Uterus (tissue), 4 donors: ENCODE measurements around the gene PTCH2. TPM values are rescaled to one million over a fixed set of nuclear protein-coding genes. Genes with fewer than 3 reads are reported as not detected.

Experiments used
- DNase-seq, 2 donors: peaks; one replicate each; pipeline ENCODE4 v3.0.0-alpha.2; 2019 to 2020
- H3K27ac ChIP-seq, 2 donors: fragments of 200-600 bp; sonication (generic); 1 replicate in 1 of 2; 2 replicates in 1 of 2; pipeline ENCODE4 v1.5.1; 2016 to 2018
- H3K27me3 ChIP-seq, 2 donors: fragments of 200-600 bp; sonication (generic); one replicate each; pipeline ENCODE4 v1.5.1; 2018 to 2019; ENCODE audit warnings: control low read depth in 1 of 2
- H3K36me3 ChIP-seq, 2 donors: fragments of 200-600 bp; sonication (generic); one replicate each; pipeline ENCODE4 v1.5.1; 2019; ENCODE audit warnings: control low read depth in 1 of 2
- H3K4me1 ChIP-seq, 2 donors: fragments of 200-600 bp; sonication (generic); one replicate each; pipeline ENCODE4 v1.5.1; 2018 to 2019; ENCODE audit warnings: control low read depth in 1 of 2
- H3K4me3 ChIP-seq, 2 donors: fragments of 200-600 bp; sonication (generic); 1 replicate in 1 of 2; 2 replicates in 1 of 2; pipeline ENCODE4 v1.5.1; 2018 to 2019; ENCODE audit warnings: mild to moderate bottlenecking in 1 of 2
- H3K9me3 ChIP-seq, 2 donors: fragments of 200-600 bp; sonication (generic); one replicate each; pipeline ENCODE4 v1.5.1; 2019; ENCODE audit warnings: control low read depth in 1 of 2
- POLR2A ChIP-seq, 2 donors: fragments of 450-650 bp; IDR thresholded peaks; one replicate each; pipeline ENCODE4 v1.6.1; 2016; ENCODE audit warnings: antibody characterized with exemption in 2 of 2, mild to moderate bottlenecking in 1 of 2, moderate library complexity in 1 of 2
- intact Hi-C: fragments of 100-400 bp; cut with DNase I; formaldehyde crosslinking; loops from one replicate; pipeline ENCODE4 v1.15.1; 2023; ENCODE audit warnings: low total_unique reads
- total RNA-seq, 4 donors: library from RNA; depleted of rRNA in 3 of 4; stranded (reverse); fragments of >200 nt in 3 of 4; gene quantifications; one replicate each; pipeline versions ENCODE4 v1.1.0 to v1.2.4, GENCODE V29; 2014 to 2023
- TF ChIP-seq, protein P1 (sequence below), 4 experiments: fragments of 200-600 bp in 2 of 4; fragments of 450-650 bp in 2 of 4; sonication (generic) in 2 of 4; IDR thresholded peaks; one replicate each; pipeline ENCODE4 v1.5.1; 2016 to 2019; ENCODE audit warnings: antibody characterized with exemption in 4 of 4, mild to moderate bottlenecking in 2 of 4, moderate library complexity in 1 of 4
- donor health status: DM: yes; HTN: yes; CAD: no.

PTCH2 gene
- total RNA-seq, 4 donors from 2014 or later = 3.1 to 8.1 (median 5.4) TPM

DNA sequence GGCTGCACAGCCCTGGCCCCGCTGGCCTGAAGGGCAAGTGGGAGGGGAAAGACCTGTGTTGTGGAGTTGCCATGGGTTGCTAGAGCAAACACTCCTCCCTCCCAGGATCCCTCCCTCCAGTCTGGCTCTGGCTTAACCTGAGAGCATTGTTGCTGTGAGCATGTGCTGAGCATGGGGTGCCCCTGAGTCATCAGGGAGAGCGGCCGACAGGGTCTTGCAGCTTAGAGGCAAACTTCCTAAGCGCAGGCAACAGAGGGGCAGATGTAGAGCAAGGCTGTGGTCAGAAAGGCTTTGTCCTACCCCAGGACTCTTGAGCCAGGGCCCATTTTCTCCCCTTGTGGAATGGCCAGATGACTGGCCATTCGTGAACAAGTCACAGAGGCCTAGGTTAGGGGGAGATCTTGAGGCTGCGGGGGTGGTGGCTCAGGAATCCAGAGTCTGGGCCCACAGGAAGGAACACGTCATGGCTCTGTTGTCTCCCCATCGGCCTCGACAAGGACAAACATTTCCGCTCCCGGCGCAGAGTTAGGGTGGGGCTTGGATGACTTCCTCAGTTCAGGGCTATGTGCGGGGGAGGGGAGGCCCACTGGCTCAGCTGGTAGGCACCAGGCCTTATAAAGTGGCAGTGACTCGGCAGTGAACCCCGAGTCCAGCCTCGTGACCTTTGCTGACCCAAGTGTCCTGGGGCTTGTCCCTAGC lies 35.5 kb downstream of the PTCH2 start:
- peak overlapping the region; percentile 99 to 100 for H3K27ac ChIP-seq
- DNase-seq = peak; percentile 97 to 99
- no peaks in the 10 kb centered on the region for H3K9me3 ChIP-seq
- H3K4me3 ChIP-seq = peak overlapping the region; percentile 8 to 46
- intact Hi-C loops = no loop called here
- peaks cover 21 to 63% of the 10 kb centered on the region in 2 donors for H3K4me1 ChIP-seq
- H3K27me3 ChIP-seq = no peaks in the 10 kb centered on the region
- no peaks in the 10 kb centered on the region for H3K36me3 ChIP-seq
- TF ChIP-seq POLR2A (IDR thresholded peaks at IDR 0.05) = peak; percentile 11 to 62
- TF ChIP-seq, protein P1, sequence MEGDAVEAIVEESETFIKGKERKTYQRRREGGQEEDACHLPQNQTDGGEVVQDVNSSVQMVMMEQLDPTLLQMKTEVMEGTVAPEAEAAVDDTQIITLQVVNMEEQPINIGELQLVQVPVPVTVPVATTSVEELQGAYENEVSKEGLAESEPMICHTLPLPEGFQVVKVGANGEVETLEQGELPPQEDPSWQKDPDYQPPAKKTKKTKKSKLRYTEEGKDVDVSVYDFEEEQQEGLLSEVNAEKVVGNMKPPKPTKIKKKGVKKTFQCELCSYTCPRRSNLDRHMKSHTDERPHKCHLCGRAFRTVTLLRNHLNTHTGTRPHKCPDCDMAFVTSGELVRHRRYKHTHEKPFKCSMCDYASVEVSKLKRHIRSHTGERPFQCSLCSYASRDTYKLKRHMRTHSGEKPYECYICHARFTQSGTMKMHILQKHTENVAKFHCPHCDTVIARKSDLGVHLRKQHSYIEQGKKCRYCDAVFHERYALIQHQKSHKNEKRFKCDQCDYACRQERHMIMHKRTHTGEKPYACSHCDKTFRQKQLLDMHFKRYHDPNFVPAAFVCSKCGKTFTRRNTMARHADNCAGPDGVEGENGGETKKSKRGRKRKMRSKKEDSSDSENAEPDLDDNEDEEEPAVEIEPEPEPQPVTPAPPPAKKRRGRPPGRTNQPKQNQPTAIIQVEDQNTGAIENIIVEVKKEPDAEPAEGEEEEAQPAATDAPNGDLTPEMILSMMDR (IDR thresholded peaks at IDR 0.05) = no peak

GRCh38 chr1:44806704-44807363 lies 36.2 kb downstream of the PTCH2 start, which contains the start of gene DYNLT4:
Gene DYNLT4 (minus strand): TSS chr1:44807351. CDS start chr1:44806668, 683 bp downstream.
- Histone ChIP-seq H3K36me3 (no peaks in the 10 kb centered on the region), H3K27ac (peak within 1 kb of the TSS; percentile 99 to 100), H3K9me3 (no peaks in the 10 kb centered on the region), H3K4me3 (peak within 1 kb of the TSS; percentile 8 to 46), H3K4me1 (peaks cover 21 to 61% of the 10 kb centered on the region in 2 donors), H3K27me3 (no peaks in the 10 kb centered on the region)
- no peak for DNase-seq
- intact Hi-C loops = no loop called here
- TF ChIP-seq, protein P1 (IDR thresholded peaks at IDR 0.05) = no peak
- peak in 1 of 2 donors; percentile 71 for TF ChIP-seq POLR2A (IDR thresholded peaks at IDR 0.05)

DNA sequence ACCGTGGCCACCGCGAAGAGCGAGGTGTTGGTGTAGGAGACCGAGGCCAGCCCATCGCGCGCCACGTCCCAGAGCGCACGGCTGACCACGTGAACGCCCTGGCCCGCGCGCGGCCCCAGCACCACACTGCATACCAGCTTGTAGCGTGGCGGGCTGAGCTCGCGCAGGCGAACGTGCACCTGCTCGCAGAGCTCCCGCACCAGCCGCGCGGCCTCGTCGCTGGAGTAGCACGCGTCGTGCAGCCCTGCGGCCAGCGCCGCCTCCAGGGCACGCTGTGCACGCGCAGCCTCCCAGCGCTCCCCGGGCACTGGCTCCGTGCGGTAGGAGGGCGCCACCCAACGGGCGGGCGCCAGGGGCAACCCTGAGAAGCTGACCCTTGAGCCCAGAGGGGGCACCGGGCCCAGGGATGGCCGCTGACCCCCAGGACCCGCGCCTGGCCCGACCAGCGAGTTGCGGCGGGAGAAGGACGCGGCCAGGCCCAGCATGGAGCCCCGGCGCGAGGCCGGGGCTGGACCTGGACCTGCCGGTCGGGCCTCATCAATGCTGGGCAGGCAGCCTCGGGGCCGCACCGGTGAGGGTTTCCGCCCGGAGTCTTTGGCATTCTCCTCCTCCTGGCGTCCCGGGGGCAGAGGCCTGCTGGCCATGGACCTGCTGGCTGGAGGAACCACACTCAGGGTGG lies 36.9 kb downstream of the PTCH2 start:
- Histone ChIP-seq H3K27me3 (no peaks in the 10 kb centered on the region), H3K36me3 (no peaks in the 10 kb centered on the region), H3K27ac (peak overlapping the region; percentile 99 to 100), H3K4me3 (no peak overlapping the region), H3K9me3 (no peaks in the 10 kb centered on the region), H3K4me1 (peaks cover 21 to 54% of the 10 kb centered on the region in 2 donors)
- TF ChIP-seq, protein P1 (IDR thresholded peaks at IDR 0.05) = no peak
- TF ChIP-seq POLR2A (IDR thresholded peaks at IDR 0.05) = no peak
- intact Hi-C loops = no loop called here
- peak in 1 of 2 donors; percentile 47 for DNase-seq

- Histone ChIP-seq H3K27ac (peak overlapping the region; percentile 99 to 100), H3K4me1 (peaks cover 19 to 47% of the 10 kb centered on the region in 2 donors), H3K4me3 (no peak overlapping the region), H3K27me3 (no peaks in the 10 kb centered on the region), H3K9me3 (no peaks in the 10 kb centered on the region), H3K36me3 (no peaks in the 10 kb centered on the region)
- intact Hi-C loops = no loop called here
- DNase-seq = peak in 1 of 2 donors; percentile 20
- TF ChIP-seq, protein P1 (IDR thresholded peaks at IDR 0.05) = no peak
- TF ChIP-seq POLR2A (IDR thresholded peaks at IDR 0.05) = no peak
Measured at GRCh38 chr1:44805311-44806024, 37.6 kb downstream of the PTCH2 start.
